ENCODE data around the gene ATAD3B.

DNA sequence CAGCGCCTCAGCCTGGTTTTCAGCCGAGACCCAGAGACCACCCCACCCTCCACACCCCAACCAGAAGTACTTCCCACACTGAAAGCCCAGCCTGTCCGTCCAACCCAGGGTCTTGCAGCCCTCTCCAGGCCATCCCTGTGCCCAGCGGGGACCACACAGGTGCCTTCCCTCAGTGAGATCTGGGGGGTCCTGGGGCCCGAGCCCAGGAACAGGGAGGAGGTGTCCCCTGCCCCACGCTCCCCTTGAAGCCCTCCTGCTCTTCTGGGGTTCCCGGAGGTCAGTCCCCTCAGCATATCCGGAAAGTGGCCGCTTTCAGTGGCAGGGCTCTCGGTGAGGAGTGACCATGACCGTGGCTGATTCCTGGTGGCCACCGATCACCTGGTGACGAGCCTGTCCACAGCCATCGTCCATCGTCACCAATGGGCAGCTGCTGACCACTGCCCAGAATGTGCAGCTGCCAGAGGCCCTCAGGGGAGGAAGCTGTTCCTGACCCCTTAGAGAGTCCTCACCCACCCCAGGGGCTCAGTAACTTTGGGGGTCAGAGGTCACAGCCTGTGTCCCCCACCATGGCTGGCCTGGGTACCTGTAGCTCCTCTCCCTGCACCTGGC is 65.5 kb downstream of the ATAD3B start:
- TF ChIP-seq YY1 (IDR thresholded peaks at IDR 0.05; ENCODE audit: extremely low read depth, insufficient replicate concordance, low read depth, low read length) (no peak), SP1 (IDR thresholded peaks at IDR 0.05; ENCODE audit: low read depth) (no peak), ZNF274 (IDR thresholded peaks at IDR 0.05; ENCODE audit: low read depth, low read length) (no peak), POLR2AphosphoS5 (IDR thresholded peaks at IDR 0.05; ENCODE audit: low read depth, low read length) (no peak), POLR2A (IDR thresholded peaks at IDR 0.05; ENCODE audit: borderline replicate concordance, extremely low read depth, insufficient read depth, insufficient read length) (no peak), SIN3A (IDR thresholded peaks at IDR 0.05; ENCODE audit: low read depth) (no peak), EZH2 (IDR thresholded peaks at IDR 0.05) (no peak), ELF1 (IDR thresholded peaks at IDR 0.05; ENCODE audit: borderline replicate concordance, low read depth) (no peak), TCF7L2 (IDR thresholded peaks at IDR 0.05; ENCODE audit: borderline replicate concordance, extremely low read depth, insufficient read depth, insufficient read length) (no peak)
- TF ChIP-seq, protein P1, sequence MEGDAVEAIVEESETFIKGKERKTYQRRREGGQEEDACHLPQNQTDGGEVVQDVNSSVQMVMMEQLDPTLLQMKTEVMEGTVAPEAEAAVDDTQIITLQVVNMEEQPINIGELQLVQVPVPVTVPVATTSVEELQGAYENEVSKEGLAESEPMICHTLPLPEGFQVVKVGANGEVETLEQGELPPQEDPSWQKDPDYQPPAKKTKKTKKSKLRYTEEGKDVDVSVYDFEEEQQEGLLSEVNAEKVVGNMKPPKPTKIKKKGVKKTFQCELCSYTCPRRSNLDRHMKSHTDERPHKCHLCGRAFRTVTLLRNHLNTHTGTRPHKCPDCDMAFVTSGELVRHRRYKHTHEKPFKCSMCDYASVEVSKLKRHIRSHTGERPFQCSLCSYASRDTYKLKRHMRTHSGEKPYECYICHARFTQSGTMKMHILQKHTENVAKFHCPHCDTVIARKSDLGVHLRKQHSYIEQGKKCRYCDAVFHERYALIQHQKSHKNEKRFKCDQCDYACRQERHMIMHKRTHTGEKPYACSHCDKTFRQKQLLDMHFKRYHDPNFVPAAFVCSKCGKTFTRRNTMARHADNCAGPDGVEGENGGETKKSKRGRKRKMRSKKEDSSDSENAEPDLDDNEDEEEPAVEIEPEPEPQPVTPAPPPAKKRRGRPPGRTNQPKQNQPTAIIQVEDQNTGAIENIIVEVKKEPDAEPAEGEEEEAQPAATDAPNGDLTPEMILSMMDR (IDR thresholded peaks at IDR 0.05 in 2 of 3, conservative IDR thresholded peaks at IDR 0.05 in 1 of 3; ENCODE audit: borderline replicate concordance in 1 of 3, insufficient read depth in 1 of 3, low read depth in 2 of 3, low read length in 2 of 3) = no peak
- TF ChIP-seq, protein P2, sequence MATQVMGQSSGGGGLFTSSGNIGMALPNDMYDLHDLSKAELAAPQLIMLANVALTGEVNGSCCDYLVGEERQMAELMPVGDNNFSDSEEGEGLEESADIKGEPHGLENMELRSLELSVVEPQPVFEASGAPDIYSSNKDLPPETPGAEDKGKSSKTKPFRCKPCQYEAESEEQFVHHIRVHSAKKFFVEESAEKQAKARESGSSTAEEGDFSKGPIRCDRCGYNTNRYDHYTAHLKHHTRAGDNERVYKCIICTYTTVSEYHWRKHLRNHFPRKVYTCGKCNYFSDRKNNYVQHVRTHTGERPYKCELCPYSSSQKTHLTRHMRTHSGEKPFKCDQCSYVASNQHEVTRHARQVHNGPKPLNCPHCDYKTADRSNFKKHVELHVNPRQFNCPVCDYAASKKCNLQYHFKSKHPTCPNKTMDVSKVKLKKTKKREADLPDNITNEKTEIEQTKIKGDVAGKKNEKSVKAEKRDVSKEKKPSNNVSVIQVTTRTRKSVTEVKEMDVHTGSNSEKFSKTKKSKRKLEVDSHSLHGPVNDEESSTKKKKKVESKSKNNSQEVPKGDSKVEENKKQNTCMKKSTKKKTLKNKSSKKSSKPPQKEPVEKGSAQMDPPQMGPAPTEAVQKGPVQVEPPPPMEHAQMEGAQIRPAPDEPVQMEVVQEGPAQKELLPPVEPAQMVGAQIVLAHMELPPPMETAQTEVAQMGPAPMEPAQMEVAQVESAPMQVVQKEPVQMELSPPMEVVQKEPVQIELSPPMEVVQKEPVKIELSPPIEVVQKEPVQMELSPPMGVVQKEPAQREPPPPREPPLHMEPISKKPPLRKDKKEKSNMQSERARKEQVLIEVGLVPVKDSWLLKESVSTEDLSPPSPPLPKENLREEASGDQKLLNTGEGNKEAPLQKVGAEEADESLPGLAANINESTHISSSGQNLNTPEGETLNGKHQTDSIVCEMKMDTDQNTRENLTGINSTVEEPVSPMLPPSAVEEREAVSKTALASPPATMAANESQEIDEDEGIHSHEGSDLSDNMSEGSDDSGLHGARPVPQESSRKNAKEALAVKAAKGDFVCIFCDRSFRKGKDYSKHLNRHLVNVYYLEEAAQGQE (IDR thresholded peaks at IDR 0.05; ENCODE audit: low read depth) = no peak
- TF ChIP-seq, protein P3, sequence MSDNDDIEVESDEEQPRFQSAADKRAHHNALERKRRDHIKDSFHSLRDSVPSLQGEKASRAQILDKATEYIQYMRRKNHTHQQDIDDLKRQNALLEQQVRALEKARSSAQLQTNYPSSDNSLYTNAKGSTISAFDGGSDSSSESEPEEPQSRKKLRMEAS (IDR thresholded peaks at IDR 0.05) = no peak
